ENCODE measurements around the gene ANO4.
"Not testable (repeated sequence)": the region's sequence is repeated elsewhere in the genome, so short reads cannot be mapped to it uniquely, and the experiment has no call there.

The ANO4 gene

GRCh38 chr12:101082706-101083105 lies 288.1 kb downstream of the ANO4 start:
- DNase-seq, result no peak

- peak in 8 of 56 donors; percentile 10 to 40 (median 32) for DNase-seq
These were observed 292.0 kb downstream of the ANO4 start for GRCh38 chr12:101086490-101087135.

- DNase-seq, result no peak
These were observed 293.3 kb downstream of the ANO4 start for GRCh38 chr12:101087920-101088319.

GRCh38 chr12:101089271-101089670 lies 294.7 kb downstream of the ANO4 start:
- no peak for DNase-seq

DNA sequence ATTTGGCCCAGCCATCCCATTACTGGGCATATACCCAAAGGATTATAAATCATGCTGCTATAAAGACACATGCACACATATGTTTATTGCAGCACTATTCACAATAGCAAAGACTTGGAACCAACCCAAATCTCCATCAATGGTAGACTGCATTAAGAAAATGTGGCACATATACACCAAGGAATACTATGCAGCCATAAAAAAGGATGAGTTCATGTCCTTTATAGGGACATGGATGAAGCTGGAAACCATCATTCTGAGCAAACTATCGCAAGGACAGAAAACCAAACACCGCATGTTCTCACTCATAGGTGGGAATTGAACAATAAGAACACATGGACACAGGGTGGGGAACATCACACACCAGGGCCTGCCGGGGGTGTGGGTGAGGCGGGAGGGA lies 295.6 kb downstream of the ANO4 start:
- DNase-seq, result not testable (repeated sequence)

DNA sequence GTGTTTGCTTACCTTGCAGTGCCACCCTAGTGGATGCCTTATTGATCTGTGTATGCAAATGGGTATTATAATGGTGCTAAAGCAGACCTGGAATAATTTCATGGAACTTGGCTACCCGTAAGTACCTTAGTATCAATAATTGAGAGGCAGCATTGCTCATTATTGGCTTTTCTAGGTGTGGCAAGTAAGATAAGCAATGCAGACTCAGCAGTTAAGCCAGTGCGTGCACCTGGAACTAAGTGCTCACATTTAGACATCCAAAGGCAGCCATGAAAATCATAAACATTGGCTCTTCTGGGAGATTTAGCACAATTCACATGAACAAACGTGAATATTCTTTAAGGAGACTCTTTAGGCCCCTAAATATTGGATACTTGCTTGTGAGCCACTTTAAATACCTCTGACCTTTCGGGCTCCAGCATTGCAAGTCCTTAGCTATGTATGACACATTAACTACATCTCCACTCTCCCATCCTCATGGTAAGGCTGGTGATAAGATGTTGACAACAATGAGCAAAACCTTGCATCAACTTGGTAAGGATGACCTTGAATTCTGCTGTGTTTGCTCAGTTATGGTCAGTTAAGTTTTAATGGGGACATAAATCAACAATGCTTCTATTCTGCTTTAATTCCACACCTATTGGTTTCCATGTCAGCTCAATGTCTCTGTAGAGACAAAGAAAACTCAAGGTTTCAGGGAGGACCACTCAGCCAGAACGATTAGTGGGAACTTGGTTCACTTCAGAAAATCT lies 303.4 kb downstream of the ANO4 start:
- DNase-seq, result no peak

DNA sequence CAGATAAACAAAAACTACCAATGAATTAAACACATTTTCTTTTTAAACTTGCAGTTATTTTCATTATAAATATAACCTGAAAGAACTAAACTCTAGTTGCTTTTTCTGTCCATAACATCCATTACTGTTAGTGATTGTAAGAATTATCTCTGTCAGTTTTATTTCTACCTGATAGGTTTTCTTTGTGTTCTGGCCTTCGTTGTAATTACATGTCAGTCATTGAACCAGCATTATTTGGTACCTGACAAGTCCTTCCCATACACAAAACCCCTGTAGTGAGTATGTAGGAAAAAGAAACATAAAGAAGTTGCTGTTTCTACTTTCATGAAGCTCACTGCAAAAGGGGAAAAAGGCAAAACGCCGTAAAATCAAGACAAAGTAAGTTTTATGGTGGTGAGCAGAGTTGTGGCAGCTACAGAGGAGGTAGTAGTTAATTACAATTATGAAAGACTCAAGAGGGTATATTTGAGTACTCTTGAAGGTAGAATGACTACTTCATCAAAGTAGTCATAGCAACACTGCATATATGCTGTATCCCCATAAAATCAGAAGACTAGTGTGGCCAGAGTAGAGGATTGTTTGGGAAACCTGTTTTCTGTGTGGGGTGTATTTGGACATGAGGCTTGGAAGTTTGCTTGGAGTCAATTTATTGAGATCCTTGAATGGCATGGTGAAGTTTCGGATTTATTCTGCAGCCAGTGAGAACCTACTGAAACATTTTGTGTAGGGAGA lies 312.6 kb downstream of the ANO4 start:
- DNase-seq, result no peak

DNA sequence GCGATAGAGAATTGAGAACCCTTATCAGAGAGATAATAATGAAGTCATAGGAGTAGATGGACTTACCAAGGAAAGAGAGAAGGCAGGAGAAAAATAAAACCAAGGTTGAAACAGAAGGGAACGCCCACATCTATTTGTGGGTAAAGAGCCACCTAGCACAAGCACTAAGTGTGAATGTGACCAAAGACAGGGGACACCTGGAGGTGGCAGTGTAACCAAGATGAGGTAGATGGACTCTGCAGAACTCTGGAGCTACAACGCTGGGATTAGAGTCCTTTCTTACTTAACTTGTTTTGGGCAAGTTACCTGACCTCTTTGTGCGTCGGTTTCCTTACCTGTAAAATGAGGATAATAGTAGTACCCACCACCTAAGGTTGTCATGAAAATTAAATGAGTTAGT lies 313.6 kb downstream of the ANO4 start:
- no peak for DNase-seq

GRCh38 chr12:101110866-101111265 lies 316.3 kb downstream of the ANO4 start:
- peak in 14 of 56 donors; percentile 2 to 55 (median 4) for DNase-seq

DNA sequence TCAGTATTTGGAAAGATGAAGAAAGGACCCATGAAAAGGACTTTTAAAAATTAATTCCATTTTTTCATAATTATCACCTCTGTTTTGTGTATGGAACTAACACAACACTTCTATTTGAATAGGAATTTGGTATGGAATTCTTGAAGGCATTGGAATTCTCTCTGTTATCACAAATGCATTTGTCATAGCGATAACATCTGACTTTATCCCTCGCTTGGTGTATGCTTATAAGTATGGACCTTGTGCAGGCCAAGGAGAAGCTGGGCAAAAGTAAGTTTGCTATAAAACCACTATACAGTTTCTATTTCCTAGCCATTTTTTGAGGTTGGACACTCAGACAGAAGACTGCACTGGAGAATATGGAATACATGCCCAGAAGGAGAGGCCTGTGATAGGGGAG lies 316.9 kb downstream of the ANO4 start:
- DNase-seq, result no peak

DNA sequence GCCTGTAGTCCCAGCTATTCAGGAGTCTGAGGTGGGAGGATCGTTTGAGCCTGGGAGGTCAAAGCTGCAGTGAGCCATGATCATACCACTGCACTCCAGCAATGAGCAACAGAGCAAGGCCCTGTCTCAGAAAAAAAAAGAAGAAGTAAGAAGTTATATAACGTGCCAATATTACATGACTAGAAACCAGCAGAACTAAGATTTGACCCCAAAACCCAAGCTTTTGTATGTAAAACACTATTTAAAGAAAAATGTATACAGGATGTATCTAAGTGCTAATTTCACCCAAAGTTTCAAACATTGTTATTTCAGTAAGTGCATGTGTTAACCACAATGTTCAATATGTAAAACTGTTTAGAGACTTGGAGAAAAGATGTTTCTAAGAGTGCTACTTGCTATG lies 320.8 kb downstream of the ANO4 start:
- no peak for DNase-seq

- no peak for DNase-seq
These were observed 322.3 kb downstream of the ANO4 start for GRCh38 chr12:101116911-101117310.

DNA sequence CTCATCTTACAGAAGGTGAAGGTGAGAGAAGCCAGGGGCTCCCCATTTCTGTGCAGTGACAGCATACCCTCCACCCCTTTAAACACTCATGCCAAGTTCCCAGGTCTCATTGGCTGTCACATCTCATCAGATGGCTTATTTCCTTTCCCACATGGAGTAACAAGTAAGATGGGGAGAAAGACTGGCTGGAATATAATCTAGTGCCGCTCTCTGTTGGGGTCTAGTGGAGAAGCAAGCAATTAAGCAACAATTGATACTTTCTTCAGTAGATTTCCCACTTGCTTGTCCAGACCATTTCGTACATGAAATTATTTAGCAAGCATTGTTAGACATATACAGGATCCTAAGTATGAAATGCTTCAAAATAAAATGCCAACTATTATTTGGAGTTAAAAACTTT lies 323.3 kb downstream of the ANO4 start:
- DNase-seq, result no peak

DNA sequence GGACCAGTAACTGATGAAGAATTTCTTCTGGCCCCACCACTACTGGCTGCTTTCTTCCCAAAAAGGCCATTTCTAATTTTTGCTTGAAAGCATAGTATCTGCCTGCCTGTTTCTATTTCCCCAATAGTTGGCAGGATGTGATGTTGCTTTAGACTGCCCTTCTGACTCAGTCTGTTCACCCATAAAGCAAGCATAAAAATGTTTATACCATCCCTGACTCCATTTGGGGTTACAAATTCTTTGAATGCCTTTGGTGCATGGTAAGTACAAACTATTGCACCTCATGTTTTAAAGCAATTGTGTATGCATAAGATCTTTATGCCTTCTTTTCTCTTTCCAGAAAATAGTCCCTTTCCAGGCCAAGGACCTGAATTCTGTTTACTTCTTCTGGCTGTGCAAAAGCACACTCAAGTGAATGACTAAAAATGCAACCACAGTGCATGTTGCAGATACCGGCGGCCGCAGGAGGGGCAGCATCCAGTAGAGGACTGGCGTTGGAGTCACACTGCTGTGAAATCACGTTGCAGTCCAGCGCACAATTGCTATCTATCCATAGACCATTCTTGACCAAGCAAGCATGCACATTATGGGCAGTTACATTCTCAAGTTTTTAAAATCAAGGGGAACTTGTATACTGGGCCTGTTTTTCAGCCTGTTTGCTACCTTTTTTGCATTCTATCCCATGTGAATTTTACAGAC lies 333.1 kb downstream of the ANO4 start:
- DNase-seq, result no peak

DNA sequence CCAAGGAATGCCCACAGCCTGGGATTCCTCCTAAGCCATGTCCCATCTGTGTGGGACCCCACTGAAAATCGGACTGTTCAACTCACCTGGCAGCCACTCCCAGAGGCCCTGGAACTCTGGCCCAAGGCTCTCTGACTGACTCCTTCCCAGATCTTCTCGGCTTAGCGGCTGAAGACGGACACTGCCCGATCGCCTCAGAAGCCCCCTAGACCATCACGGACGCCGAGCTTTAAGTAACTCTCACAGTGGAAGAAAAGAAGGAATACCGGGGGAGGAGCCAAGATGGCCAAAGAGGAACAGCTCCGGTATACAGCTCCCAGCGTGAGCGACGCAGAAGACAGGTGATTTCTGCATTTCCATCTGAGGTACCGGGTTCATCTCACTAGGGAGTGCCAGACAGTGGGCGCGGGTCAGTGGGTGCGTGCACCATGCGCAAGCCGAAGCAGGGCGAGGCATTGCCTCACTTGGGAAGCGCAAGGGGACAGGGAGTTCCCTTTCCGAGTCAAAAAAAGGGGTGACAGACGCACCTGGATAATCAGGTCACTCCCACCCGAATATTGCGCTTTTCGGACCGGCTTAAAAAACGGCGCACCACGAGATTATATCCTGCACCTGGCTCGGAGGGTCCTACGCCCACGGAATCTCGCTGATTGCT lies 351.3 kb downstream of the ANO4 start:
- not testable (repeated sequence) for DNase-seq

DNA sequence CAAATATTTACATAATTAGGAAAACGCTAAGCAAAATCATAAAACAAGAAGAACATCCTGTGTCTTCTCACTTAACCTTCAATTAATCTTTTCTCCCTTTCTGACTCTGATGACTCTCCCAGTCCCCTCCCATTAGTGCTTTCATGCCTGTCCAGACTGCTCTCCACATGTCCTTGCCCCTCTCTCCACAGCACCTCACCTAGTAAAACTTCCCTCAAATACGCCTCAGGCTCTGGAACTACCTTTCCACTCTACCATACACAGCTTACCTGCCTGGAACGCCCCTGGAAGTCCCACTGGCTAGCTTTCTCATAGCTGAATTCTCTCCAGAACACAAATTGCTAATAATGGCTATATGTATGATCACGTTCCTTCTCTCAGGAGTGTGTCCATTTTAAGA lies 370.7 kb downstream of the ANO4 start:
- no peak for DNase-seq

DNA sequence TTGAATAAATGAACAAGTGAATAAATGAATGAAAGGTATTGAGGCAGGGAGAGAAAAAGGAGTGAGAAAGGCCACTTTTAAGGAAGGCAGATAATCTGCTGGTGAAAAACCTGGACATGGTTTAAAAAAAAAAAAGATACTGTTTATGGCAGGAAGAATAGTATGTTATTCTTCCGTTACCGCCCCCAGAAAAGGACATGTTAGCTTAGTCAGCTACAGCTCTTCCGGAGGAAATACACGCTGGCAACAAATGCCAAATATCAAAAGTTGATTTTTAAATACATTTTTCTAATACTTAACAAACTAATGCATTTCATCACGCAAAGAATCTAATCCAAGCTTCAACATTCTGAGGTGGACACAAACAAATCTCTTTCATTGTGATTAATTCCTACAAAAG lies 372.3 kb downstream of the ANO4 start:
- DNase-seq, result no peak

- DNase-seq, result no peak
These were observed 373.4 kb downstream of the ANO4 start for GRCh38 chr12:101168001-101168400.

GRCh38 chr12:101172316-101172715 lies 377.7 kb downstream of the ANO4 start:
- peak in 2 of 56 donors; percentile 2 to 6 for DNase-seq

DNA sequence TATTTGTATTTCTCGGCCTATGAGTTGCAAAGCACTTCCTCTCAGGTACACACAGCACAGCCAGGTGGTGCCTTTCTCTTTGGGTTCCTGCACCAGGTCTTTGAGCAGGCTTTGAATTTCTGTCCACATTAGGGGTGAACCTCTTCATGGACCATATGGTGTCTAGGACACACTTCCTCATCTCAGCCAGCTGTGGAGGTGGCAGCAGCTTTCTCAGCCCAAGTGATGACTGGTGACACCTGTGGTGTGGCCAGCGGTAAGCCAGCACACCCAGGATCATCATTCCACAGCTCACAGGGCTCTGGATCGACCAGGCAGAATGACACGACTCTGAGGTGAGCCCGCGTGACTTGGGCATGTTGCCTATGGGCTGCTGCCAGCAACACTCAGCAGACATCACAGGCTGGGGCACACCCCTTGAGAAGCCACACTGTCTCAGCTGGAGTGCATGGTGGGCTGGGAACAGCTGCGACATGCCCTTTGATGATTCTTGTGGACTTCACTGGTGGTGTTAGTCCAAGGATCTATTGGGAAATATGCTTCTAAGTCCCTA lies 378.7 kb downstream of the ANO4 start:
- DNase-seq, result no peak

DNA sequence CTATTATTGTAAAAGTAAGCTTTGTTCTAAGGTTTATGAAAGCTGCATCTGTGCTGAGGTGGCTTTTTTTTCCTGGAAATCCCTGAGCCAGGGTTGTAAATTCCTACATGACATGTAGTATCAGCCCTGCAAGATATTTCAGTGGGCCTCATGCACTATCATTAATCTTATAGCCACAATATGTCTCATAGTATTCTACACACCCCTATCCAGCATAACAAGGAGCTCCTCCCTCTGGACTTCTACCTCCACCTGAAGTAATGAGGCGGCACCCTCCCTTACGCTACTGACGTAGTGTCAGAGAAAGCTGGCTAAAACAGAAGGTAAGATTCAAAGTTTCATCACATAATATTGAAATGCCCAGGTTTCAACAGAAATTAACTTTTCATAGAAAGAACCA lies 380.0 kb downstream of the ANO4 start:
- DNase-seq, result no peak
